GM12872 (cell line): ENCODE measurements around the gene APAF1.
A peak's percentile ranks its signal among the peaks of the same experiment; 100 is the strongest.

ENCODE experiments used
- TF ChIP-seq, protein P1 (sequence below): IDR thresholded peaks from 3 replicates; pipeline ENCODE4 v1.5.1; 2011; ENCODE audit warnings: low read depth, mild to moderate bottlenecking, low read length, moderate library complexity; ENCODE audit not compliant: insufficient read depth

The APAF1 gene

DNA sequence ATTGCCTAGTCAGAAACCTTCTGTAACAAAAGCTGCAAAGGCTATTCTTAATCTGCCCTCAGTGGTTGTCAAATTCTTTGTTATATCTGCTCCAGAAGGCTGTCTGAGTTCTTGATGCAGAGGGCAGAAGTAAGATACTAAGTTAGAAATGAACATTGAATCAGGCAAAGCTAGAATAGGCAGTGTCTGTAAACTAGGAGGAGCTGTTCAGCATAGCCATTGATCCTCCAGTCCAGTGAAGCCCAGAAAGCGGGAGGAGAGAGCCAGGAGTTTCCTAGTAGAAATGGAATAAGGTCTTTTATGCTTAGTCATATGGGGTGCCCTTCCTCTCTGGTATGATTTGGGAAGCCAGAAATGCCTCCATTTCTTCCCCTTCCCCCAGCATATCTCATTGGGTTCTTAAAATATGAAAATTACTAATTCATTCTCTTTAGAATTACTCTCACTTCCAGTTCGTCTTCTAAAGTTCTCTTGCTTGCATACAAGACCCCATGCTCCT, 76.2 kb downstream of the APAF1 start:
- TF ChIP-seq, protein P1, sequence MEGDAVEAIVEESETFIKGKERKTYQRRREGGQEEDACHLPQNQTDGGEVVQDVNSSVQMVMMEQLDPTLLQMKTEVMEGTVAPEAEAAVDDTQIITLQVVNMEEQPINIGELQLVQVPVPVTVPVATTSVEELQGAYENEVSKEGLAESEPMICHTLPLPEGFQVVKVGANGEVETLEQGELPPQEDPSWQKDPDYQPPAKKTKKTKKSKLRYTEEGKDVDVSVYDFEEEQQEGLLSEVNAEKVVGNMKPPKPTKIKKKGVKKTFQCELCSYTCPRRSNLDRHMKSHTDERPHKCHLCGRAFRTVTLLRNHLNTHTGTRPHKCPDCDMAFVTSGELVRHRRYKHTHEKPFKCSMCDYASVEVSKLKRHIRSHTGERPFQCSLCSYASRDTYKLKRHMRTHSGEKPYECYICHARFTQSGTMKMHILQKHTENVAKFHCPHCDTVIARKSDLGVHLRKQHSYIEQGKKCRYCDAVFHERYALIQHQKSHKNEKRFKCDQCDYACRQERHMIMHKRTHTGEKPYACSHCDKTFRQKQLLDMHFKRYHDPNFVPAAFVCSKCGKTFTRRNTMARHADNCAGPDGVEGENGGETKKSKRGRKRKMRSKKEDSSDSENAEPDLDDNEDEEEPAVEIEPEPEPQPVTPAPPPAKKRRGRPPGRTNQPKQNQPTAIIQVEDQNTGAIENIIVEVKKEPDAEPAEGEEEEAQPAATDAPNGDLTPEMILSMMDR, result no peak

DNA sequence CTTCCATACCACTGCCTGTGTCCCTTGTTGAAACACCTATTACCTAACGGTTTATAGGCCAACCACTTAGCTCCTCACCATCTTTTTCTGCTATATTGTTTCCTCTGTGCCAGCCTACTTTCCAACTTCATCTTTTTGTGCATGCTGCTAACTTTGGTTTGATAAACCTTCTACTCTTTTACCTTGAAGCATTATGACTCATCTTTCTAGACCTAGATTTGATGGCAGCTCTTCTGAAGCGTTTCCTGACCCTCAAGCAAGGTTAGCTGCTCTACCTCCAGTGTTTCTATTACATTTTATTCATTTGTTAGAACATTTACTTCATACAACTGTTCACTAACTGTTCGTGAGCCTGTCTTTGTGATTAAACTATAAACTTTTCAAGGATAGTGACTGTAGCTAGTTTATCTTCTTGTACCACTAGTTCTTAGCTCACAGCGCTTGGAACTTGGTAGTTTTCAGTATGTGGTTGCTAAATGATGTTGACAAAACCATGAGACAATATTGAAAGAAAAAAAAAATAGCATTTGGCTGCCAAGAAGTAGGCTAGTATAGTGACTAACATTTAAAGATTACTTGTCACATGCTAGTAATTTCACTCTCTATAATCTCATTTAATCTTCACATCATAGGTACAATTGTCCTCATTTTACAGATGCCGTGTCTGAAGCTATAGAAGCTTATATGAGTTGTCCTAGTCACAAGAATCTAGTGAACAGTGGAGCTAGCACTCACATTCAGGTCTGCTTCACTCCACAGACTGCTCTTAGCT, 79.5 kb downstream of the APAF1 start:
- TF ChIP-seq, protein P1, result no peak

DNA sequence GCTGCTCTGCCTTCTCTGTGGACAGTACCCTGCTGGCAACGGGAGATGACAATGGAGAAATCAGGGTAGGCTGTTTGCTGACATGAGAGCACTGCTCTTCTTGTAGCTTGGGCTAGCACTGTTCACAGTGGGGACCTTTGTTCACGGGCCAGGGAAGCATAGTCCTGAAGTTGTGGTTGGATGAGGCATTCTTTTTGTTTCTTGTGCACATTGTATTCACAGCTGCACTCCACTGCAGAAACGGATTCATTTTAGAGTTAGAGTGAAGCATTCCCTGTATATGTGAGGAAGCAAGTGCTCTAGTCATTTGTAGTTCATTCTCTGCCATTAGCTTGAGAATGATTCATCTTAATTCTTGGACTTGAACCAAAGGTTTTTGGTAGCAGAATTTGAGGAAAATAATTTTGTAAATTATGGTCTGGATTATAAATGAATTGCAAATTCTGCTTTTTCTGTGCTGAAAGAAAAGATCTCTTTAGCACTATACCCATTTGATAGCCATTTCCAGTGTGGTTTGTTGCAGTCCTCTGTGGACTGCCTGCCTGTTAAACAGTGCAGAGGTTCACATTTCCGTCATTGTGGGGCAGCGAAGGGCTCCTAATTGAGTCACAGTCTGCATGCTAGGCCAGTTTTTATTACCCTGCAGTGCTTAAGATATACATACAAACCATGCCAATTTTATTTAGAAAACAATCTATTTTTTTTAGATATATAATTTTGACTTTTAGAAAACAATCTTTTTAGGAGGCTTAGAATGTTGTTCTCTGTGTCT, 80.6 kb downstream of the APAF1 start:
- TF ChIP-seq, protein P1, result peak; percentile 53

DNA sequence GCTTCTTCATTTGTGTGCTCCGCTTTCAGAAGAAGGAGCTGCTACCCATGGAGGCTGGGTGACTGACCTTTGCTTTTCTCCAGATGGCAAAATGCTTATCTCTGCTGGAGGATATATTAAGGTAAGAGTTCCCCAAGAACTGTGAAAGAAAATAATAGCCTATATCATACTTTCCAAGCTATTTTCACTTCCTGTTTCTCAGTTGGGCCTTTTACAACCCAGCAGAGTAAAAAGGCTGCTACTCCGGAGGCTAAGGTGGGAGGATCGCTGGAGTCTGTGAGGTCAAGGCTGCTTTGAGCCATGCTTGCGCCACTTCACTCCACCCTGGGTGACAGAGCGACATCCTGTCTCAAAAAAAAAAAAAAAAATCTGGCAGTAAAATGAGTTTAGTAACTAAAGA, 82.1 kb downstream of the APAF1 start:
- TF ChIP-seq, protein P1, result no peak

DNA sequence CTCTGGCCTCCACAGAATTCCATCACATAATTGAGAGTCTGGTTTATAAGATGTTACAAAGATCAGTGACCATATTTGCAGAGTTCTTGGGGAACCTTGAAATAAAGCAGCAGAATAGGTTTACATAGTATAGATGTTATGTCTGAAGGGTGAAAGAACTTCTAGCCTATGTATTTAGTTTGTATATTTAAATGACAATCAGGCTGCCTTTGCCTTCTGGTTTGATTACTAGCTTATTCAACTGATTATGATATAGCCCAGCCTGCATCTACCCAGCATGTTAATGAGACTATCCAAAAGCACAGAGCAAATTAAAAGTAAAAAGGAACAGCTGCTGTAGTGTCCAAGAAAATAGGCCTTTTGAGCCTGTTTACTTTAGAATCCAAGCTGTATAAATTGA, 85.3 kb downstream of the APAF1 start:
- TF ChIP-seq, protein P1, result no peak

DNA sequence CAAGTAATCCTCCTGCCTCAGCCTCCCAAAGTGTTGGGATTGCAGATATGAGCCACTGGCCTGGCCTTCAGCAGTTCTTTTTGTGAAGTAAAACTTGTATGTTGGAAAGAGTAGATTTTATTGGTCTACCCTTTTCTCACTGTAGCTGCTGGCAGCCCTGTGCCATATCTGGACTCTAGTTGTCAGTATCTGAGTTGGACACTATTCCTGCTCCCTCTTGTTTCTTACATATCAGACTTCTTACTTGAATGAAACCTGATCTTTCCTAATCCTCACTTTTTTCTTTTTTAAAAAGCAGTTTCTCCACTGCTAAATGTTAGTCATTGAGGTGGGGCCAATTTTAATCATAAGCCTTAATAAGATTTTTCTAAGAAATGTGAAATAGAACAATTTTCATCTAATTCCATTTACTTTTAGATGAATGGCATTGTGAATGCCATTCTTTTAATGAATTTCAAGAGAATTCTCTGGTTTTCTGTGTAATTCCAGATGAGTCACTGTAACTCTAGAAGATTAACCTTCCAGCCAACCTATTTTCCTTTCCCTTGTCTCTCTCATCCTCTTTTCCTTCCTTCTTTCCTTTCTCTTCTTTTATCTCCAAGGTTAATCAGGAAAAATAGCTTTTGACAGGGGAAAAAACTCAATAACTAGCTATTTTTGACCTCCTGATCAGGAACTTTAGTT, 88.7 kb downstream of the APAF1 start:
- TF ChIP-seq, protein P1, result no peak

DNA sequence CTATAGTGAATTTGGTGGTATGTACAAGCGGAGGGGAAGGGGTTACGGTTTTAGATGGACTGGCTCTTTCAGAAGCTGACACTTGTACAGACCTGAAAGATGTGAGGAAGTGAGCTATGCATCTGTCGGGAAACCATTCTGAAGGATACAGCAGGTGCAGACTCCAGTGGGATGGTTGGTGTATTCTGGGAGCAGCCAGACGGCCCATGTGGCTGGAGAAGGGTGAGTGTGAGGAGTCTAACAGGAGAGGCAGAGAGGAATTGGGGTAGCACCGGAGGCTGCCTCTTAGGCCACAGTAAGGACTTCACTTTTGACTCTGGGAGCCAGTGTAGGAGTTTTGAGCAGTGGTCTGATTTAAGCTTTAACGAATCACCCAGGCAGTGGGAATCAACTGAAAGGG, 90.7 kb downstream of the APAF1 start:
- TF ChIP-seq, protein P1, result no peak
